GM12878 (cell line): ENCODE data around the gene ZNF428. TPM values are rescaled to one million over a fixed set of nuclear protein-coding genes. Genes with fewer than 3 reads are reported as not detected.

ENCODE experiments used
- ATAC-seq: fragments of 200-7000 bp; cut with Tn5 transposase; 3 replicates; pipeline ENCODE4 v1.9.1; 2020; ENCODE audit warnings: mild to moderate bottlenecking, moderate library complexity
- BruUV-seq: library from RNA; stranded (reverse); fragments of 400-500 nt; replicated peaks from 2 replicates; lab custom pipeline; 2021; lab: Mats Ljungman, UMichigan
- CTCF ChIA-PET: fragments of 300-600 bp; sonication (Branson Sonifier 250); formaldehyde crosslinking; extraction: SDS; loops from one replicate; lab custom pipeline; 2021; ENCODE audit warnings: inconsistent platforms; lab: Yijun Ruan, JAX
- POLR2A ChIA-PET: fragments of 350-600 bp; formaldehyde crosslinking; extraction: SDS; loops from one replicate; lab custom pipeline; 2021; ENCODE audit warnings: inconsistent platforms; lab: Charles Lee
- RAD21 ChIA-PET: fragments of 300-600 bp; sonication (Branson Sonifier 250); formaldehyde crosslinking; loops from one replicate; lab custom pipeline; 2023; ENCODE audit warnings: antibody characterized with exemption; ENCODE audit not compliant: unreplicated experiment; lab: Charles Lee
- SMC1A ChIA-PET: fragments of 300-600 bp; sonication (Branson Sonifier 250); formaldehyde crosslinking; loops from one replicate; lab custom pipeline; 2023; ENCODE audit not compliant: unreplicated experiment, uncharacterized antibody; lab: Charles Lee
- DNase-seq: peaks from one replicate; pipeline ENCODE4 v3.0.0-alpha.2; 2011; ENCODE audit warnings: low read depth, low spot score
- FAIRE-seq: peaks from 3 replicates; lab custom pipeline; 2011; peaks lifted over from hg19 to GRCh38; lab: Jason Lieb, UNC
- H2AFZ ChIP-seq: 2 replicates; pipeline ENCODE4 v1.6.0; 2011; ENCODE audit warnings: low read depth, low read length, control low read depth; ENCODE audit not compliant: control insufficient read depth
- H3K27ac ChIP-seq: 2 replicates; pipeline ENCODE4 v1.5.1; 2011; ENCODE audit warnings: control low read depth; ENCODE audit not compliant: control insufficient read depth, insufficient read depth
- H3K27me3 ChIP-seq, 2 experiments: replicated peaks in 1 of 2; 2 replicates each; pipeline versions ENCODE4 v1.6.0 to v1.6.1; 2011; ENCODE audit warnings: low read length in 1 of 2; ENCODE audit not compliant: control insufficient read depth in 2 of 2, insufficient read depth in 2 of 2
- H3K36me3 ChIP-seq, 2 experiments: 2 replicates each; pipeline ENCODE4 v1.5.1; 2011; ENCODE audit warnings: low read length in 1 of 2; ENCODE audit not compliant: control insufficient read depth in 2 of 2, insufficient read depth in 2 of 2
- H3K4me1 ChIP-seq: 2 replicates; pipeline ENCODE4 v1.6.1; 2011; ENCODE audit warnings: mild to moderate bottlenecking, low read length, moderate library complexity, mixed read lengths; ENCODE audit not compliant: control insufficient read depth, insufficient read depth
- H3K4me2 ChIP-seq: 2 replicates; pipeline ENCODE4 v1.6.0; 2011; ENCODE audit warnings: control low read depth; ENCODE audit not compliant: control insufficient read depth, insufficient read depth
- H3K4me3 ChIP-seq: fragments of 200-600 bp; sonication (generic); 2 replicates; pipeline ENCODE4 v1.5.1; 2016
- H3K79me2 ChIP-seq: 2 replicates; pipeline ENCODE4 v1.6.0; 2011; ENCODE audit warnings: low read length; ENCODE audit not compliant: control insufficient read depth, insufficient read depth
- H3K9ac ChIP-seq: 2 replicates; pipeline ENCODE4 v1.8.0; 2011; ENCODE audit warnings: low read length, control low read depth, mixed read lengths; ENCODE audit not compliant: control insufficient read depth, insufficient read depth
- H3K9me3 ChIP-seq: replicated peaks from 3 replicates; pipeline ENCODE4 v1.5.1; 2011; ENCODE audit warnings: mild to moderate bottlenecking, low read length; ENCODE audit not compliant: control insufficient read depth, insufficient read depth
- H4K20me1 ChIP-seq: 2 replicates; pipeline ENCODE4 v1.6.0; 2011; ENCODE audit not compliant: control insufficient read depth, insufficient read depth
- CREB1 ChIP-seq: IDR thresholded peaks from 2 replicates; pipeline ENCODE4 v1.6.1; 2012; ENCODE audit warnings: low read depth, mild to moderate bottlenecking, inconsistent platforms
- EZH2 ChIP-seq: IDR thresholded peaks from 2 replicates; pipeline ENCODE4 v1.6.1; 2012; ENCODE audit warnings: low read depth, mild to moderate bottlenecking, control low read depth, inconsistent platforms, low read length, borderline replicate concordance; ENCODE audit not compliant: control insufficient read depth
- POLR2A ChIP-seq: IDR thresholded peaks from 2 replicates; pipeline ENCODE4 v1.6.1; 2011; ENCODE audit warnings: low read depth, mild to moderate bottlenecking, low read length
- TARDBP ChIP-seq: IDR thresholded peaks from 2 replicates; pipeline ENCODE4 v1.6.1; 2016; ENCODE audit warnings: borderline replicate concordance
- WRNIP1 ChIP-seq: IDR thresholded peaks from 2 replicates; pipeline ENCODE4 v1.6.1; 2011; ENCODE audit warnings: low read depth, low read length, improper control_type of control experiment, borderline replicate concordance
- ZNF217 ChIP-seq: fragments of 450-650 bp; IDR thresholded peaks from 2 replicates; pipeline ENCODE4 v1.6.1; 2017; ENCODE audit warnings: antibody characterized with exemption, mild to moderate bottlenecking
- ZNF384 ChIP-seq: IDR thresholded peaks from 2 replicates; pipeline ENCODE4 v1.6.1; 2012; ENCODE audit warnings: low read depth, mild to moderate bottlenecking, low read length, improper control_type of control experiment, borderline replicate concordance
- WGBS: methylation state at CpG from one replicate; pipeline ENCODE4 v1.1.6; 2016; ENCODE audit warnings: low lambda C conversion rate; ENCODE audit not compliant: insufficient replicate concordance, insufficient coverage; ENCODE audit errors: missing lambda C conversion rate; 5-methylcytosine and 5-hydroxymethylcytosine counted together
- in situ Hi-C: fragments of 300-500 bp; cut with MboI; formaldehyde crosslinking; loops from 9 replicates; pipeline ENCODE4 v1.14.3; 2018; ENCODE audit warnings: mixed read lengths
- intact Hi-C: fragments of 100-400 bp; cut with micrococcal nuclease; formaldehyde crosslinking; loops from one replicate; pipeline ENCODE4 v1.14.2; 2022; ENCODE audit not compliant: unreplicated experiment
- polyA plus RNA-seq, 11 experiments: library from polyadenylated mRNA; depleted of rRNA in 4 of 11; unstranded in 6 of 11; stranded (reverse) in 5 of 11; fragments of >200 nt; fragmentation: Nextera tagmentation in 4 of 11; fragmentation: Illumina TruSeq in 1 of 11; extraction: Ambion mirVana in 4 of 11; extraction: Trizol in 1 of 11; gene quantifications; 1 replicate in 1 of 11; 2 replicates in 10 of 11; pipeline versions ENCODE4 v1.2.1 to v1.2.3, GENCODE V29; 2011 to 2016; ENCODE audit warnings: inconsistent platforms in 2 of 11, missing spikeins in 2 of 11, low read depth in 1 of 11
- total RNA-seq, 4 experiments: library from RNA; depleted of rRNA in 3 of 4; stranded (reverse); fragments of >200 nt in 3 of 4; fragmentation: Illumina TruSeq in 1 of 4; extraction: Trizol in 1 of 4; gene quantifications; 2 replicates each; pipeline versions ENCODE4 v1.2.1 to v1.2.3, GENCODE V29; 2013 to 2021
- TF ChIP-seq, protein P1 (sequence below): IDR thresholded peaks from 2 replicates; pipeline ENCODE4 v1.6.1; 2012; ENCODE audit warnings: low read depth, low read length, improper control_type of control experiment
- TF ChIP-seq, protein P2 (sequence below): IDR thresholded peaks from 2 replicates; pipeline ENCODE4 v1.6.1; 2011; ENCODE audit warnings: borderline replicate concordance, low read depth, mild to moderate bottlenecking, moderate library complexity, mixed read lengths, low read length; ENCODE audit not compliant: insufficient read depth; ENCODE audit errors: extremely low read length
- TF ChIP-seq, protein P3 (sequence below): fragments of 450-650 bp; formaldehyde crosslinking; IDR thresholded peaks from 2 replicates; pipeline ENCODE4 v1.5.0; 2022; ENCODE audit warnings: mild to moderate bottlenecking, missing genetic modification characterization
- TF ChIP-seq, protein P4 (sequence below): IDR thresholded peaks from 2 replicates; pipeline ENCODE4 v1.6.1; 2012; ENCODE audit warnings: low read depth, low read length, improper control_type of control experiment
- TF ChIP-seq, protein P5 (sequence below): fragments of 450-650 bp; IDR thresholded peaks from 2 replicates; pipeline ENCODE4 v1.6.1; 2016; ENCODE audit warnings: mild to moderate bottlenecking

ZNF428 gene
- total and polyA plus RNA-seq, 10 of the 15 experiments (the other 5 are each of a cell fraction or from before 2014, with no cell fraction given) = 0.27 to 57.8 (median 20.4) TPM

DNA sequence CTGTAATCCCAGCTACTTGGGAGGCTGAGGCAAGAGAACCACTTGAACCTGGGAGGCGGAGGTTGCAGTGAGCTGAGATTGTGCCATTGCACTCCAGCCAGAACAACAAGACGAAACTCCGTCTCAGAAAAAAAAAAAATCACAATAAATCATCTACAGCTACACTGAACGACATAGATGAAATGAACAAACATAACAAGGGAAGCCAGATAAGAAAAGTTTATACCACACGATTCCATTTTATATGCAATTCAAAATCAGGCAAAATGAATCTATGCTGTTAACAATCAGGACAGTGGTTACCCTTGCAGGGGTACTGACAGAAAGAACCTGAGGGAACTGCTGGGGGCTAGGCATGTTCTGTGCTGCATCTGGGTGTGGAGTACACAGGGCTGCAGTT, 49.8 kb downstream of the ZNF428 start:
- POLR2A ChIA-PET = no interaction called here
- no peaks in the 10 kb centered on the region for H3K27me3 ChIP-seq

More for the DNA sequence above, 49.8 kb downstream of the ZNF428 start:
- Histone ChIP-seq H3K4me2 (no peak overlapping the region), H3K27ac (no peak overlapping the region), H3K79me2 (peaks cover 4% of the 10 kb centered on the region), H3K9me3 (no peaks in the 10 kb centered on the region), H4K20me1 (no peaks in the 10 kb centered on the region), H3K36me3 (peaks cover 0 to 3% of the 10 kb centered on the region in 2 experiments; a peak in 1 of 4 replicates), H3K4me1 (no peaks in the 10 kb centered on the region; the same call in 1 of the 2 replicates), H3K4me3 (no peak overlapping the region), H2AFZ (no peak overlapping the region), H3K9ac (no peak overlapping the region)
- 100% methylated on average over 5 of the region's 5 CpGs for WGBS
- CTCF ChIA-PET = interaction anchor here (0.7 to 9.0 kb wide), 3 partner anchors 13 to 27 kb away, joined by 3 to 99 read pairs (median 4); partner anchors contain the start of gene ZNF576
- SMC1A ChIA-PET = interaction anchor here (1.4 kb wide), 1 partner anchor 14 kb away, joined by 5 read pairs; no protein-coding TSS in a partner anchor
- in situ Hi-C loops = no loop called here
- BruUV-seq = no TSS peak
- intact Hi-C loops = no loop called here
- DNase-seq = no peak
- no peak for FAIRE-seq
- ATAC-seq = no peak
- TF ChIP-seq, protein P1, sequence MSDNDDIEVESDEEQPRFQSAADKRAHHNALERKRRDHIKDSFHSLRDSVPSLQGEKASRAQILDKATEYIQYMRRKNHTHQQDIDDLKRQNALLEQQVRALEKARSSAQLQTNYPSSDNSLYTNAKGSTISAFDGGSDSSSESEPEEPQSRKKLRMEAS = no peak
- TF ChIP-seq, protein P2, sequence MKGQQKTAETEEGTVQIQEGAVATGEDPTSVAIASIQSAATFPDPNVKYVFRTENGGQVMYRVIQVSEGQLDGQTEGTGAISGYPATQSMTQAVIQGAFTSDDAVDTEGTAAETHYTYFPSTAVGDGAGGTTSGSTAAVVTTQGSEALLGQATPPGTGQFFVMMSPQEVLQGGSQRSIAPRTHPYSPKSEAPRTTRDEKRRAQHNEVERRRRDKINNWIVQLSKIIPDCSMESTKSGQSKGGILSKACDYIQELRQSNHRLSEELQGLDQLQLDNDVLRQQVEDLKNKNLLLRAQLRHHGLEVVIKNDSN = no peak
- TF ChIP-seq POLR2A = no peak
- TF ChIP-seq, protein P3, sequence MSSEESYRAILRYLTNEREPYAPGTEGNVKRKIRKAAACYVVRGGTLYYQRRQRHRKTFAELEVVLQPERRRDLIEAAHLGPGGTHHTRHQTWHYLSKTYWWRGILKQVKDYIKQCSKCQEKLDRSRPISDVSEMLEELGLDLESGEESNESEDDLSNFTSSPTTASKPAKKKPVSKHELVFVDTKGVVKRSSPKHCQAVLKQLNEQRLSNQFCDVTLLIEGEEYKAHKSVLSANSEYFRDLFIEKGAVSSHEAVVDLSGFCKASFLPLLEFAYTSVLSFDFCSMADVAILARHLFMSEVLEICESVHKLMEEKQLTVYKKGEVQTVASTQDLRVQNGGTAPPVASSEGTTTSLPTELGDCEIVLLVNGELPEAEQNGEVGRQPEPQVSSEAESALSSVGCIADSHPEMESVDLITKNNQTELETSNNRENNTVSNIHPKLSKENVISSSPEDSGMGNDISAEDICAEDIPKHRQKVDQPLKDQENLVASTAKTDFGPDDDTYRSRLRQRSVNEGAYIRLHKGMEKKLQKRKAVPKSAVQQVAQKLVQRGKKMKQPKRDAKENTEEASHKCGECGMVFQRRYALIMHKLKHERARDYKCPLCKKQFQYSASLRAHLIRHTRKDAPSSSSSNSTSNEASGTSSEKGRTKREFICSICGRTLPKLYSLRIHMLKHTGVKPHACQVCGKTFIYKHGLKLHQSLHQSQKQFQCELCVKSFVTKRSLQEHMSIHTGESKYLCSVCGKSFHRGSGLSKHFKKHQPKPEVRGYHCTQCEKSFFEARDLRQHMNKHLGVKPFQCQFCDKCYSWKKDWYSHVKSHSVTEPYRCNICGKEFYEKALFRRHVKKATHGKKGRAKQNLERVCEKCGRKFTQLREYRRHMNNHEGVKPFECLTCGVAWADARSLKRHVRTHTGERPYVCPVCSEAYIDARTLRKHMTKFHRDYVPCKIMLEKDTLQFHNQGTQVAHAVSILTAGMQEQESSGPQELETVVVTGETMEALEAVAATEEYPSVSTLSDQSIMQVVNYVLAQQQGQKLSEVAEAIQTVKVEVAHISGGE = no peak
- TF ChIP-seq ZNF384 = no peak
- TF ChIP-seq ZNF217 = no peak
- TF ChIP-seq WRNIP1 = no peak
- TF ChIP-seq EZH2 = no peak
- no peak for TF ChIP-seq CREB1
- TF ChIP-seq, protein P4, sequence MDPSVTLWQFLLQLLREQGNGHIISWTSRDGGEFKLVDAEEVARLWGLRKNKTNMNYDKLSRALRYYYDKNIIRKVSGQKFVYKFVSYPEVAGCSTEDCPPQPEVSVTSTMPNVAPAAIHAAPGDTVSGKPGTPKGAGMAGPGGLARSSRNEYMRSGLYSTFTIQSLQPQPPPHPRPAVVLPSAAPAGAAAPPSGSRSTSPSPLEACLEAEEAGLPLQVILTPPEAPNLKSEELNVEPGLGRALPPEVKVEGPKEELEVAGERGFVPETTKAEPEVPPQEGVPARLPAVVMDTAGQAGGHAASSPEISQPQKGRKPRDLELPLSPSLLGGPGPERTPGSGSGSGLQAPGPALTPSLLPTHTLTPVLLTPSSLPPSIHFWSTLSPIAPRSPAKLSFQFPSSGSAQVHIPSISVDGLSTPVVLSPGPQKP = no peak
- no peak for TF ChIP-seq TARDBP
- TF ChIP-seq, protein P5, sequence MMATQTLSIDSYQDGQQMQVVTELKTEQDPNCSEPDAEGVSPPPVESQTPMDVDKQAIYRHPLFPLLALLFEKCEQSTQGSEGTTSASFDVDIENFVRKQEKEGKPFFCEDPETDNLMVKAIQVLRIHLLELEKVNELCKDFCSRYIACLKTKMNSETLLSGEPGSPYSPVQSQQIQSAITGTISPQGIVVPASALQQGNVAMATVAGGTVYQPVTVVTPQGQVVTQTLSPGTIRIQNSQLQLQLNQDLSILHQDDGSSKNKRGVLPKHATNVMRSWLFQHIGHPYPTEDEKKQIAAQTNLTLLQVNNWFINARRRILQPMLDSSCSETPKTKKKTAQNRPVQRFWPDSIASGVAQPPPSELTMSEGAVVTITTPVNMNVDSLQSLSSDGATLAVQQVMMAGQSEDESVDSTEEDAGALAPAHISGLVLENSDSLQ = no peak
- RAD21 ChIA-PET = interaction anchor here (1.2 kb wide), 1 partner anchor 25 kb away, joined by 5 read pairs; no protein-coding TSS in a partner anchor
